NCI-H69 (cell line): ENCODE results near the gene NKAPD1.
"Not testable (repeated sequence)": the region's sequence is repeated elsewhere in the genome, so short reads cannot be mapped to it uniquely, and the experiment has no call there.

ENCODE experiments used
- DNase-seq: peaks from one replicate; lab custom pipeline; 2025; lab: John Stamatoyannopoulos, UW

Gene NKAPD1

GRCh38 chr11:112086422-112087191, 12.5 kb downstream of the NKAPD1 start, which contains the start of the genes SDHD and TIMM8B:
SDHD (plus strand) TSS chr11:112086873; CDS start chr11:112086908, 35 bp downstream.
TIMM8B (minus strand) TSS chr11:112086756; CDS start chr11:112086723, 33 bp downstream.
- DNase-seq = peak; percentile 99

DNA sequence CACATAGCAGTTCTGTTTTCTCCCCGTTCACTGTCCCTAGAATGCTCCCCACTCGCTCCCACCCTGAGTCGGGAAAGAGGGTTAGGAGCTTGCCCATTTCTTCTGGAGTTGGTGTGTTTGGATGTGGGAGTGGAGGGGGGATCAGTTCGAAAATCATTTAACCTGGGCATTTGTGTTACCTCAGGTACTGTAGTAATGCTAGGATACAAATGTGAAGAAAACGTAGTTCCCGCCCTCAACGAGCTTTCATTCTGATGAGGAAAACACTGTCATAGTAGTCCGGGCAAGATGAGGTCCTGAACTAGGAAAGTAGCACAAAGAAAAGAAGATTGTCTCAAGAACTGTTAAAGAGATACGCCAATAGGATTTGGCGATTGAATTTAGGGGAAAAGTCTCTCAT, 13.1 kb downstream of the NKAPD1 start:
- DNase-seq = peak; percentile 42

GRCh38 chr11:112095302-112095701, 21.2 kb downstream of the NKAPD1 start:
- DNase-seq = not testable (repeated sequence)

GRCh38 chr11:112096194-112096593, 22.1 kb downstream of the NKAPD1 start:
- no peak for DNase-seq

DNA sequence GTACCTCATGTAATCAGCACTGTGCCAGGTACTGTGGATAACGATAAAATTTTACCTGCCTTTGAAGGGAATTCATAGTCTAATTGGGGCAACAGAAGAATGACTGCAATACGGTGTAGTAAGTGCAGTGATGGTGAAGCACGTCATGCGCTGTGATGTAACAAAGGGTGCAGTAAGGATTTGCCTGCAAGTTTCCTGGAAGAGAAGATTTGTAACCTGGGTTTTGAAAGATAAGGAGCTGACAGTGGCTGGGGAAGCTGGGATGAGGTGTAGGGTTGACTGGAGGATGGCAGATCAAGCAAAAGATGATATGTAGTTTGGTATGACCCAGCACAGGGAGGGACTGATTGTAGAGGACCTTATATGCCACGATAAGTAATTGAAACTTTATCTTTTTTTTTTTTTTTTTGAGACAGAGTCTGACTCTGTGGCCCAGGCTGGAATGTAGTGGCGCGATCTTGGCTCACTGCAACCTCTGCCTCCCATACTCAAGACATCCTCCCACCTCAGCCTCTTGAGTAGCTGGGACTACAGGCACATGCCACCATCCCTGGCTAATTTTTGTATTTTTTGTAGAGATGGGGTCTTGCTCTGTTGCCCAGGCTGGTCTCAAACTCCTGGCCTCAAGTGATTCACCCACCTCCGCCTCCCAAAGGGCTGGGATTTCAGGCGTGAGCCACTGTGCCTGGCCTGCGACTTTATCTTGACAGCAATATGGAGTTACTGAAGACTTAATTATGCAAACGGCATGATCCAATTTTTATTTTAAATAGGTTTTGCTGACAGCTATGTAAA, 23.8 kb downstream of the NKAPD1 start:
- DNase-seq = no peak

DNA sequence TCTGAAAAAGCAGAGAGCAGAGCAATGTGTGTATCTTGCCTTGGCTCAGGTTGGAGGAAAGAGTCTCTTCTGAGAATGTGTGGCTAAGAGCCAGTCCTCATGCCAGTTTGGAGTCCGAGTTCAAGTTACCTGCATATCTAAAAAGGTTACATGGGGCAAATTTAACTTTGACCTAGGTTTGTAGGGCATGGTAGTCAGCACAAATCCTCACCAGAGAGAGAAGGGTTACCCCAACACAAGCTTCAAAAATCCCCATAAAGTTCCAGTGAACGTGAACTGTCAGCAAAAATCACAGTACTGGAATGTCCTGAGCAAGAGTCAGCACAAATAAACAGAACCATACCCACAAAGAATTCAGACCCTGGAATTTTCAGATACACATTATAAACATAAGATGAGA, 26.4 kb downstream of the NKAPD1 start:
- no peak for DNase-seq

GRCh38 chr11:112103446-112103845, 29.3 kb downstream of the NKAPD1 start:
- DNase-seq = no peak

- no peak for DNase-seq
Measured at GRCh38 chr11:112106070-112106469, 32.0 kb downstream of the NKAPD1 start.

DNA sequence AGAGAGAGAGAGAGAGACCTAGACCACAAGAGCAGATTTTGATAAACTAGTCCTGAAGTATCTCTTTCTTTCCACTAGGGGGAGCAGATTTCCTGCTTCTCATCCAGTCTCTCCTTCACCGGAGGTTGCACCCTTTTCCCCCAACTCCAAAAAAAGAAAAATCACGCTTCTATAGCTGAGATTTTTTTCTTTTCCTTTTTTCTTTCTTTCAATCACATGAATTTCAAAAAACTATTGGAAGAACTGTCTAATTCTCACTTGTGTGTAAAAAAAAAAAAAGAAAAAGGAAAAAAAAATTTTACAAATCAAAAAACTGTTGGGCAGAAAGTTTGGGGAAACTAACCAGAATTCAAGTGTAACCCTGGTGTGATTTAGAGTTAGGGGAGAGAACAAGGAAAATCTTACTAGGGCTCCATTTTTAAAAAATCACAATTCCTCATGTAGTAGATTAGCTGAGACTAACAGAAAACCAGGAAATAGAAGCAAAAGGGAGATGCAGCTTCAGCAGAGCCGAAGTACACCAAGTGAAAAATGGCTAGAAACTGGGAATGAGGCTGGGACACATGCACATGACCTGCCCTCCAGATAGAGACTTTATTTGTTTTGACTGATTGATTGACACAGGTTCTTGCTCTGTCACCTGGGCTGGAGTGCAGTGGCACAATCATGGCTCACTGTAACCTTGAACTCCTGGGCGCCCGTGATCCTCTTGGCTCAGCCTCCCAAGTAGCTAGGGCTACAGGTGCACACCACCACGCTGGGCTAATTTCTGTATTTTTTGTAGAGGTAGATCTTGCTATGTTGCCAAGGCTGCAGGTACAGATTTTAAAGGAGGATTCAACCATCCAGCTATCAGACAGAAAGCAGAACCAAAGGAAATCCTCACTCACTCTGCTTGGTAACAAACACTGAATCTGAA, 39.7 kb downstream of the NKAPD1 start:
- DNase-seq = peak; percentile 78

GRCh38 chr11:112114460-112114859, 40.4 kb downstream of the NKAPD1 start:
- DNase-seq = no peak

DNA sequence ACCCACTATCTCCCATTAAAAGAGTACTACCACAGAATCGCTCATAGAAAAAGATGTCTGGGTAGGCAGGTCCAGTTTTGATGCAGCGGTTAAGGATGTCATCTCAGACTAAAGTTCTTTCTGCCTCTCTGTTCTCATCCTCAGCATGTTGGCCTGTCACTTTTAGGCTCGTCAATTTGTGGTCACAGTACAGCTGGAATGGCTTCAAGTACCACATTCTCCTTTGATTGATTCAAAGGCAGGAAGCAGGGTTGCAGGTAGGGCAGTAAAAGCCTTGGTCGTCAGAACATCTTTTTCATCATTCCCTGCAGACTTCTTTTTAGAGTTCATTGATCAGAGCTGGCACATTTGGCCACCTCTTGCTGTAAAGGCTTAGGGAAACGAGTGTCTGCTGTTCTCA, 41.3 kb downstream of the NKAPD1 start:
- DNase-seq = no peak

- DNase-seq = peak; percentile 6
Measured at GRCh38 chr11:112118176-112118575, 44.1 kb downstream of the NKAPD1 start.

- no peak for DNase-seq
Measured at GRCh38 chr11:112121981-112122615, 48.0 kb downstream of the NKAPD1 start.

DNA sequence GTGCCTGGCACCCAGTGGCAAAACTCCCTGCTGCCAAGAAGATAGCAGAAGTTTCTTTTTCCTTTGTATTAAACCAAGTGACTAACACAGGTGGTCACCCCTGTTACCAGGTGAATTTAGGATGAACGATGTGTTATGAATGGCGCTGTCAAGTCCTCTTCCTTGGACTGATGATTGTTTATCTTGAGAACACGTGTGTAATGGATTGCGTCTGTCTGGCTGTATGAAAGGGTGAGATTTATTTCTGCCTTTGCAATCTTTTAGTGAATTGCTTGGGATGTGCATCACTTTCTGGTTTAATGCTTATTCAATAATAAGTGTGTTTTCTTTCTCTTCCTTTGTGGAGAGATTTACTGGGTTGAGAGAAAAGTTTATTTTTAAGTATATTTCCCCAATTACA, 49.0 kb downstream of the NKAPD1 start:
- peak; percentile 26 for DNase-seq

DNA sequence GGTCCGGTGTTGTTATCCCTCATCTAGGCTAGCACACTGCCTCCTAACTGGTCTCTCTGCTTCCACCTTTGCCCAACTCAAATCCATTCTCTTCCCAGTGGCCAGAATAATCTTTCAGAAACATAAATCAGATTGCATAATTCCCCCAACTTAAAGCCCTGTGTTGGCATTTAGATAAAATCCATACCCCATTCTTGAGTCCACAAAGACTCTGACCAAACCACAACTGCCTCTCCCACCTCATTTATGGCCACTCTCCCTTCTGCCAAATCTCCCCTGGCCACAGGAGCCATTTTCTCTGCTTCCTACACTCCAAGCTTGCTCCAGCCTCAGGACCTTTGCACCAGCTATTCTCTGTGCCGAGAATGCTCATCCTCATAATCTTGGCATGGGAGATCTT, 53.0 kb downstream of the NKAPD1 start:
- DNase-seq = no peak

GRCh38 chr11:112128483-112129121, 54.5 kb downstream of the NKAPD1 start:
- DNase-seq = peak; percentile 100

DNA sequence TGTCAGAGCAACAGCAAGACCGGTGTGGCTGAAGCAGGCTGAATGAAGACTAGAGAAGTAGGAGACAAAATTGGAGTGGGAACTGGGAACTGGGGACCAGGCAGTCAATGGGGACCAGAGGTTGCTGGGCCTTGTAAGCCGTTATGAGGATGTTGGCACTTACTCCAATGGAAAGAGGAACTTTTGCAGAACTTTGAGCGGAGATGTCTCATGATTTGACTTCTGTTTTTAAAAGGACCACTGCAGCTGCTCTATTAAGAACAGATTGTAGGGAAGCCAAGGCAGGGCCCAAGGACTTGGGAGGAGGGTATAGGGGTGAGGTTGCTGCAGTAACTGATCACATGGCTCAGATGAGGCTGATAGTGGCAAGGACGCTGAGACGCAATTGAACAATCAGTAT, 55.6 kb downstream of the NKAPD1 start:
- no peak for DNase-seq

DNA sequence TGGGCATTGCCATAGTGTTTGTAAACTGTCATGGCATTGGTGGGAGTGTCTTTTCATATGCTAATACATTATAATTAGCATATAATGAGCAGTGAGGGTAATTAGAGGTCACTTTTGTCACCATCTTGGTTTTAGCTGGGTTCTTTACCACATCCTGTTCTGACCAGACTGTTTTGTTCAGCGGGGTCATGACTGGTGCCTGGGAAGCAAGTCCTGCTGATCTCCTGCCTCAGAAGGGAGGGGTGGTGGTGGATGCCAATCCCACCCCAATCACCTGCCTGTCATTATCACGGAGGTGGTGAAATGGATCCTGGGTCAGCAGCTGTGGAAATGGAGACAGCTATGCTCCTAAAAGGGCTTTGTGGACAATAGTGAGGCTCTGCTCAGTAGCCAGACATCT, 58.6 kb downstream of the NKAPD1 start:
- peak; percentile 60 for DNase-seq

GRCh38 chr11:112134473-112134872, 60.4 kb downstream of the NKAPD1 start:
- DNase-seq = no peak
